Liver (tissue), 3 donors: ENCODE results near the gene TEDC2.

Source experiments
- CTCF ChIP-seq: fragments of 150-350 bp; IDR thresholded peaks from 2 replicates; pipeline ENCODE4 v1.5.1; 2017; ENCODE audit warnings: improper control_type of control experiment, low read depth, low read length; ENCODE audit not compliant: missing input control
- HNF4G ChIP-seq: IDR thresholded peaks from 2 replicates; pipeline ENCODE4 v1.6.1; 2016; ENCODE audit warnings: antibody characterized with exemption
- MAX ChIP-seq: IDR thresholded peaks from 2 replicates; pipeline ENCODE4 v1.6.1; 2016; ENCODE audit warnings: antibody characterized with exemption
- RAD21 ChIP-seq, 2 donors: IDR thresholded peaks; 2 replicates each; pipeline ENCODE4 v1.6.1; 2016; ENCODE audit warnings: antibody characterized with exemption in 2 of 2, mild to moderate bottlenecking in 2 of 2
- SP1 ChIP-seq: IDR thresholded peaks from 2 replicates; pipeline ENCODE4 v1.6.1; 2018; ENCODE audit warnings: antibody characterized with exemption, mild to moderate bottlenecking
- TAF1 ChIP-seq: conservative IDR thresholded peaks from 2 replicates; pipeline ENCODE4 v1.6.1; 2016; ENCODE audit warnings: antibody characterized with exemption, mild to moderate bottlenecking
- YY1 ChIP-seq: IDR thresholded peaks from 2 replicates; pipeline ENCODE4 v1.6.1; 2016; ENCODE audit warnings: antibody characterized with exemption, mild to moderate bottlenecking
- TF ChIP-seq, protein P1 (sequence below): IDR thresholded peaks from 2 replicates; pipeline ENCODE4 v1.6.1; 2016; ENCODE audit warnings: antibody characterized with exemption, mild to moderate bottlenecking
- TF ChIP-seq, protein P2 (sequence below): IDR thresholded peaks from 2 replicates; pipeline ENCODE4 v1.6.1; 2016; ENCODE audit warnings: antibody characterized with exemption
- donor health status: healthy.
- donor health status: healthy.

GRCh38 chr16:2466667-2467527 is 7.0 kb downstream of the TEDC2 start:
- TF ChIP-seq CTCF = no peak
- no peak for TF ChIP-seq SP1
- TF ChIP-seq RAD21 (IDR thresholded peaks at IDR 0.05) = no peak
- TF ChIP-seq TAF1 = no peak
- no peak for TF ChIP-seq YY1
- TF ChIP-seq, protein P1, sequence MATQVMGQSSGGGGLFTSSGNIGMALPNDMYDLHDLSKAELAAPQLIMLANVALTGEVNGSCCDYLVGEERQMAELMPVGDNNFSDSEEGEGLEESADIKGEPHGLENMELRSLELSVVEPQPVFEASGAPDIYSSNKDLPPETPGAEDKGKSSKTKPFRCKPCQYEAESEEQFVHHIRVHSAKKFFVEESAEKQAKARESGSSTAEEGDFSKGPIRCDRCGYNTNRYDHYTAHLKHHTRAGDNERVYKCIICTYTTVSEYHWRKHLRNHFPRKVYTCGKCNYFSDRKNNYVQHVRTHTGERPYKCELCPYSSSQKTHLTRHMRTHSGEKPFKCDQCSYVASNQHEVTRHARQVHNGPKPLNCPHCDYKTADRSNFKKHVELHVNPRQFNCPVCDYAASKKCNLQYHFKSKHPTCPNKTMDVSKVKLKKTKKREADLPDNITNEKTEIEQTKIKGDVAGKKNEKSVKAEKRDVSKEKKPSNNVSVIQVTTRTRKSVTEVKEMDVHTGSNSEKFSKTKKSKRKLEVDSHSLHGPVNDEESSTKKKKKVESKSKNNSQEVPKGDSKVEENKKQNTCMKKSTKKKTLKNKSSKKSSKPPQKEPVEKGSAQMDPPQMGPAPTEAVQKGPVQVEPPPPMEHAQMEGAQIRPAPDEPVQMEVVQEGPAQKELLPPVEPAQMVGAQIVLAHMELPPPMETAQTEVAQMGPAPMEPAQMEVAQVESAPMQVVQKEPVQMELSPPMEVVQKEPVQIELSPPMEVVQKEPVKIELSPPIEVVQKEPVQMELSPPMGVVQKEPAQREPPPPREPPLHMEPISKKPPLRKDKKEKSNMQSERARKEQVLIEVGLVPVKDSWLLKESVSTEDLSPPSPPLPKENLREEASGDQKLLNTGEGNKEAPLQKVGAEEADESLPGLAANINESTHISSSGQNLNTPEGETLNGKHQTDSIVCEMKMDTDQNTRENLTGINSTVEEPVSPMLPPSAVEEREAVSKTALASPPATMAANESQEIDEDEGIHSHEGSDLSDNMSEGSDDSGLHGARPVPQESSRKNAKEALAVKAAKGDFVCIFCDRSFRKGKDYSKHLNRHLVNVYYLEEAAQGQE = no peak
- TF ChIP-seq, protein P2, sequence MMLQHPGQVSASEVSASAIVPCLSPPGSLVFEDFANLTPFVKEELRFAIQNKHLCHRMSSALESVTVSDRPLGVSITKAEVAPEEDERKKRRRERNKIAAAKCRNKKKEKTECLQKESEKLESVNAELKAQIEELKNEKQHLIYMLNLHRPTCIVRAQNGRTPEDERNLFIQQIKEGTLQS = no peak
- TF ChIP-seq MAX = no peak
- no peak for TF ChIP-seq HNF4G
